Measurements from ENCODE around the gene AIFM2. TPM values are rescaled to one million over a fixed set of nuclear protein-coding genes. Genes with fewer than 3 reads are reported as not detected.

Gene AIFM2
- total and polyA plus RNA-seq, 10 of the 15 experiments (the other 5 are each of a cell fraction or from before 2014, with no cell fraction given) = 4.5 to 30.8 (median 15.6) TPM

- WGBS (ENCODE audit: insufficient coverage, insufficient replicate concordance, low lambda C conversion rate, missing lambda C conversion rate) = 83% methylated on average over 6 of the region's 6 CpGs
- no peak for ATAC-seq
- POLR2A ChIA-PET = no interaction called here
- H3K9me3 ChIP-seq (replicated peaks; ENCODE audit: control insufficient read depth, insufficient read depth, low read length) = no peaks in the 10 kb centered on the region
- no peaks in the 10 kb centered on the region for H3K27me3 ChIP-seq (replicated peaks in 1 of 2; ENCODE audit: control insufficient read depth in 2 of 2, insufficient read depth in 2 of 2, low read length in 1 of 2)
- BruUV-seq (replicated peaks) = no TSS peak
- no peak overlapping the region for H2AFZ ChIP-seq (ENCODE audit: control insufficient read depth, low read depth, low read length)
- no peak for FAIRE-seq
- H3K4me3 ChIP-seq = no peak overlapping the region
- CTCF ChIA-PET = interaction anchor here (0.8 to 1.4 kb wide), 2 partner anchors 45 to 172 kb away, joined by 3 to 5 read pairs; no protein-coding TSS in a partner anchor
- intact Hi-C loops (cut with micrococcal nuclease; ENCODE audit: unreplicated experiment) (no loop called here), in situ Hi-C loops (cut with MboI) (no loop called here)
- H3K9ac ChIP-seq (ENCODE audit: control insufficient read depth, insufficient read depth, low read length) = no peak overlapping the region
- no peaks in the 10 kb centered on the region for H4K20me1 ChIP-seq (ENCODE audit: control insufficient read depth, insufficient read depth)
- H3K4me2 ChIP-seq (ENCODE audit: control insufficient read depth, insufficient read depth) = no peak overlapping the region
- no peak overlapping the region for H3K27ac ChIP-seq (ENCODE audit: control insufficient read depth, insufficient read depth)
- H3K4me1 ChIP-seq (ENCODE audit: control insufficient read depth, insufficient read depth, low read length) = peaks cover 5% of the 10 kb centered on the region; the same call in 1 of the 2 replicates
- TF ChIP-seq EGR1 (IDR thresholded peaks at IDR 0.05; ENCODE audit: borderline replicate concordance in 1 of 2, low read depth in 2 of 2, low read length in 2 of 2) = no peak
- no peak for TF ChIP-seq ETV6 (conservative IDR thresholded peaks at IDR 0.05 in 1 of 2, IDR thresholded peaks at IDR 0.05 in 1 of 2; ENCODE audit: borderline replicate concordance in 1 of 2, low read depth in 1 of 2)
- no peak for TF ChIP-seq ZNF622 (IDR thresholded peaks at IDR 0.05)
- no peak for TF ChIP-seq NBN (IDR thresholded peaks at IDR 0.05)
- TF ChIP-seq HDGF (IDR thresholded peaks at IDR 0.05) = no peak
- TF ChIP-seq REST (IDR thresholded peaks at IDR 0.05; ENCODE audit: low read depth, low read length) = no peak
- TF ChIP-seq E2F4 (IDR thresholded peaks at IDR 0.05; ENCODE audit: low read depth, low read length) = no peak
- no peak for TF ChIP-seq CREM (IDR thresholded peaks at IDR 0.05; ENCODE audit: low read depth)
- no peak for TF ChIP-seq MEF2B (IDR thresholded peaks at IDR 0.05; ENCODE audit: partially characterized antibody, poor library complexity, severe bottlenecking)
- no peak for TF ChIP-seq E4F1 (IDR thresholded peaks at IDR 0.05; ENCODE audit: borderline replicate concordance, partially characterized antibody)
- TF ChIP-seq EZH2 (IDR thresholded peaks at IDR 0.05; ENCODE audit: borderline replicate concordance, control insufficient read depth, low read depth, low read length) = no peak
- no peak for TF ChIP-seq MTA2 (IDR thresholded peaks at IDR 0.05; ENCODE audit: low read depth)
- TF ChIP-seq YY1 (IDR thresholded peaks at IDR 0.05; ENCODE audit: low read depth, low read length) = no peak
- no peak for TF ChIP-seq ATF2 (IDR thresholded peaks at IDR 0.05; ENCODE audit: low read length)
- no peak for DNase-seq (ENCODE audit: low read depth, low spot score)
- no peaks in the 10 kb centered on the region for H3K79me2 ChIP-seq (ENCODE audit: control insufficient read depth, insufficient read depth, low read length)
- SMC1A ChIA-PET (ENCODE audit: uncharacterized antibody, unreplicated experiment) = interaction anchor here (1.2 kb wide), 1 partner anchor 23 kb away, joined by 3 read pairs; no protein-coding TSS in a partner anchor
- H3K36me3 ChIP-seq (ENCODE audit: control insufficient read depth in 2 of 2, insufficient read depth in 2 of 2, low read length in 1 of 2) = no peaks in the 10 kb centered on the region
- RAD21 ChIA-PET (ENCODE audit: unreplicated experiment) = no interaction called here
Measured at GRCh38 chr10:70176441-70176840, 43.8 kb upstream of the AIFM2 start.

Data from GM12878 (cell line).